HG02678 (cell line): Measurements from ENCODE around the gene CCL24.
"Not testable (repeated sequence)": the region's sequence is repeated elsewhere in the genome, so short reads cannot be mapped to it uniquely, and the experiment has no call there.

Source experiments
- ATAC-seq: cut with Tn5 transposase; IDR thresholded peaks from one replicate; pipeline ENCODE4 v1.9.1; 2021; ENCODE audit warnings: mild to moderate bottlenecking, moderate library complexity; ENCODE audit not compliant: unreplicated experiment

CCL24 gene

DNA sequence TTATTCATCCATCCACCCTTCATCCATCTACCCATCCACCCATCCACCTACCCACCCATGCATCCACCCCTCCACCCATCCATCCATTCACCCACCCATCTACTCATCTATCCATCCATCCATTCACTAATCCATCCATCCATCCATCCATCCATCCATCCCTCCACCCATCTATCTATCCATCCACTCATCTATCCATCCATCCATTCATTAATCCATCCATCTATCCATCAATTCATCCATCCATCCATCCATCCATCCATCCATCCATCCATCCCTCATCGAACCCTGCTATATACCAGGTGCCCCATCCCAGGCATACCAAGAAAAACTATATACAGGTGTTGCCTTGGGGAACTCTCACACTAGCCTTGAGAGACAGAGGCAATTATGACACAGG lies 7.1 kb upstream of the CCL24 start:
- no peak for ATAC-seq

DNA sequence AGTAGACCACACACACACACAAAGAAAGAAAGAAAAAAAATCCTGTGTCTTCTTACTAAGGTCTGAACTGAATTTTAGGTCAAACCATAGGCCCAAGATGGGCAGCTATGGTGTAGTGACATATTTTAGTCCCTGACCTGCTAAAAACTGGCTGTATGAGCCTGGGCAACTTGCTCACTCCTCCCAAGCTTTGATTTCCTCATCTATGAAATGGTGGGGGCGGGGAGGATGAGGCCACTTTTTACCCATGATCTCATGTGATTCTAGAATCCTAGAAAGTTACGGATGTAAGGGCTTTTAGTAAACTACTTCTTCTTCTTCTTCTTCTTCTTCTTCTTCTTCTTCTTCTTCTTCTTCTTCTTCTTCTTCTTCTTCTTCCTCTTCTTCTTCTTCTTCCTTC lies 6.1 kb upstream of the CCL24 start:
- ATAC-seq = no peak

DNA sequence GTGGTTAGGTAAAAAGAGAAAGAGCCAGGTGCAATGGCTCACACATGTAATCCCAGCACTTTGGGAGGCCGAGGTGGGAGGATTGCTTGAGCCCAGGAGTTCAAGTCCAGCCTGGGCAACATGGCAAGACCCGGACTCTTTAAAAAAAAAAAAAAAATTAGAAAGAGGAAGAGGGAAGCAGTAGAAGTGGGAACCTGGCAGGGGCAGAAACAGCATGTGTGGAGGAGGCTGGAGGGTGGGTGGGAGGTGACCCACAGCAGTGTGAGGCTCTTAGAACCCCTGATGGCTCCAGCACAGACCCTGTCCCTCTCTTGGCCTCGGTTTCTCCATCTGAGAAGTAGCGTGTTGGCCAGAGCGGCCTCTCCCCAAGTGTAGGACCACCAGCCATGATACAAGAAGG lies 4.9 kb upstream of the CCL24 start:
- ATAC-seq = no peak

DNA sequence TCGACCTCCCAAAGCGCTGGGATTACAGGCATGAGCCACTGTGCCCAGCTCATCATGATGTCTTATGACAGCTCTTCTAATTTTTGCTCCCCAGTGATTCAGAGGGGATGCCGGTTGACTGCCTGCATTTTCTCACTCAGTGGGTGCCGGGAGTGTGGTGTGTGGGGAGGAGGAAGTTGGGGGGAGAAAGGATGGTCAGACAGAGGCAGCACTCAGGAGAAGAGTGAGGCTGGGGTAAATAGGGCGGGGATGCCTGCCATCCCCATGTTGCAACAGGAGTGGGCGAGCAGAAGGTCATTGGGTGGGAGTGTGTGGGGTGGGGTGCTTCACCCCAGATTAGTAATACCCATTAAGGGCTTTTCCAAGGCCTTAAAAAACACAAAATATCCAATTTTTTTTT lies 3.5 kb upstream of the CCL24 start:
- ATAC-seq = no peak

DNA sequence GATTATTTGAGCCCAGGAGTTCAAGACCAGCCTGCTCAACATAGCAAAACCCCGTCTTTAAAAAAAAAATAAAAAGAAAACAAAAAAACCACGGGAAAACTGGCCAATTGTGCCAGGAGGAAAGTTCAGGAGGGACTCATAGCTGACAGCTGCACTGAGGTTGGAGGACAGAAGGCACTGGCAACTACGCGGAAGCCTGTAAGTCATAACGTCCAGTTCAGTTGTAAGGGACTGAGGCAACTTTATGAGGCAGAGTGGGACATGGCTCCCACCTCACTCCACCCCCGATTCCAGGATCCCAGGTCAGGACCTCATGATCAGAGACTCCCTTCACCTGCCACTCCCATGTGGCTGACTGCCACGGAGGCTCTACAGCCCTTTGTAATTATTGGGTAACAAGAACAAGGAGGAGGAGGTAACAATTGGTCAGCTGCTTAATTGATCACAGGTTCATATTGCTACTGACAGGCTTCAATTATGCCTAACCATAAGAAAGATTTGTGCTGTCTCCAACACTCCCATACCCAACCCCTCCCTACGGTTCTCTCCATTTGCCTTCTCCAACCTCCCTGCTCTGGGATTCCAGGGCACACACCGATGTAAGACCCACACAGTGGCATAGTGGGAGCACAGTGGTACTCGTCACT lies 1.9 kb upstream of the CCL24 start:
- ATAC-seq = no peak

DNA sequence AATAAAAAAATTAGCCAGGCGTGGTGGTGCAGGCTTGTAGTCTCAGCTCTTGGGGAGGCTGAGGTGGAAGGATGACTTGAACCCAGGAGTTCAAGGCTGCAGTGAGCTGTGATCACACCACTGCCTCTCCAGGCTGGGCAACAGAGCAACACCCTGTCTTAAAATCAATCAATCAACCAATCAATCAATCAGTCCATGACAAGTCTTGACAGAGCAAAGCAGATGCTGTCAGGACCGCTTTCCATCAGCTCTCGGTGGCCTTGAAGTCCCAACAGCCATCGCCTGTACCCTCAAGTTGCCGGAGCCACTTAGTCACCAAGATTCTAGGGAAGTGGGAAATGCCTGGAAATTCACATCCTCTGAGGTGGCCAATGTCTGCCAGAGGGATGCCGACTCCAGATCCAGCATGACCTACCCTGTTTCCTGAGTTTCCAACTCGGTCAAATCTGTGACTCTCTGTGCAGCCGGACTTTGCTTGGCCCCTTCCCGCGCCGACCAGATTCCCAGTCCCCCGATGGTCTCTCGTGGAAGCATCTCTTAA lies 871 bp upstream of the CCL24 start:
- no peak for ATAC-seq

DNA sequence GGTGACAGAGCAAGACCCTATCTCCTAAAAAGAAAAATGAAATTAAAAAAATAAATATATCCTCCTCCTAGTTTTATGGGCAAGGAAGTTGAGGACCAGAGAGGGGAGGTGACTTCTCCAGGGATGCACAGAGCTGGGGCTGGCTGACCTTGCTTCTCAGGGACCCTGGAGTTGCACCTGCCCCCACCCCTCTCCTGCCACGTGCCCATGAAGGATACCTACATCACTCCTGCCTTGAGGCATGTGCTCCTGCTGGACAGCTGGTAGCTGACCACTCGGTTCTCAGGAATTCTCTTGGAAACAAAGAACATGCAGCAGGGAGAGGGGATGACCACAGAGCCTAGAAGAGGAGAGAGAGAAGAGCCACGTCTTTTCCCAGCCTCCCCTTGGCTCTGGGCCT lies 522 bp downstream of the CCL24 start:
- ATAC-seq = no peak

DNA sequence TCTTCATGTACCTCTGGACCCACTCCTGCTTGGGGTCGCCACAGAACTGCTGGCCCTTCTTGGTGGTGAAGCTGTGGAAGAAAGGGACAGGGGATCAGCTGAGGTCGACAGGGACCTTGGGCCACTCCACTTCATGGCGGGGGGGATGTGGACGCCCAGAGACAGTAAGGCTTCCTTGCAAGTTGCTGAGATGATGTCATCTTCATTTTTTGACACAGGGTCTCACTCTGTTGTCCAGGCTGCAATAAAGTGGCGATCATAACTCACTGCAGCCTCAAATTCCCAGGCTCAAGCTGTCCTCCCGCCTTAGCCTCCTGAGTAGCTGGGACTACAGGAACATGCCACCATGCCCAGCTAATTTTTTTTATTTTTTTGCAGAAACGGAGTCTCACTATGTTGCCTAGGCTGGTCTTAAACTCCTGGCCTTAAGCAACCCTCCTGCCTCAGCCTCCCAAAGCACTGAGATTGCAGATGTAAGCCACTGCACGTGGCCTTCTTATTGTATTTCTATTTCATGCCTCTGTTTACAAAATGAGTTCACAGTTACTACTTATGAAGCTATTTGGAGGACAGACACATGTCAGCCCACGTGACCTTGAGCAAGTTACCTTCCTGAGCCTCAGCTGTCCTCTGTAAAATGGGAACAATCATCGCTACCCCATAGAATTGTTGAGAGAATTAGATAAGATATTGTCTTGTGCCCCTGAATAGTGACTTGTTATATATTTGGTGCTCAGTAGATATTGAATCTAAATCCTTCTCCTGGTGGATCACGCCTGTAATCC lies 1.5 kb downstream of the CCL24 start:
- no peak for ATAC-seq

DNA sequence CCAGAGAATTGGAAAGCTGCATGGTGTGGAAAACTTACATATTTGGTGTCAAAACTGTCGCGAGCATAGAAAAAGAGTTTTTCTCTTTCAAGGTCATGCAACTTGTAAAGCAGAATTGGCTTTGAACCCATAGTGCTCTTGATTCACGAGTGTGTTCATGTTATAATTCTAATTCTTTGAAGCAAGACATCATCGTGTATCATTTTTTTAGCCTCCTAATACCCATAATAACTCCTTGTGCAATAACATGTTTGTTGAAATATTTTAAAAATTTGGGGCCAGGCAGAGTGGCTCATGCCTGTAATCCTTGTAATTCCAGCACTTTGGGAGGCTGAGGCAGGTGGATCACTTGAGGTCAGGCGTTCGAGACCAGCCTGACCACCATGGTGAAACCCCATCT lies 4.2 kb downstream of the CCL24 start:
- ATAC-seq = no peak

DNA sequence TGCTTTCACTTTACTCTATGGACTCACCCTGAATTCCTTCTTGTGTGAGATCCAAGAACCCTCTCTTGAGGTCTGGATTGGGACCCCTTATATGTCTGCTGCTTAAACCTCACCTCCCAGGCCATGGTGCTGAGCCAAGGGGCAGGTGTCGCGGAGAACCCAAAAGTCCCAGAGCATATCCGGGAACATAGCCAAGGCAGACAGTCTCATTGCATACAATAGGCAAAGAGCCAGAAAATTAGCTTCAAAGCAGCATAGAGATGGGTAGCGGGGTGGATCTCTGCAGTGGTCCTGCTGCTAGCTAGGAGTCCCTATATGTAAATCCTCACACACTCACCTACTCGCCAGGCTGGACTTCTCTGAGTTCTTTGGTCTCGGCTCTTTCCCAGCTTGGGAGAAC lies 5.5 kb downstream of the CCL24 start:
- no peak for ATAC-seq

DNA sequence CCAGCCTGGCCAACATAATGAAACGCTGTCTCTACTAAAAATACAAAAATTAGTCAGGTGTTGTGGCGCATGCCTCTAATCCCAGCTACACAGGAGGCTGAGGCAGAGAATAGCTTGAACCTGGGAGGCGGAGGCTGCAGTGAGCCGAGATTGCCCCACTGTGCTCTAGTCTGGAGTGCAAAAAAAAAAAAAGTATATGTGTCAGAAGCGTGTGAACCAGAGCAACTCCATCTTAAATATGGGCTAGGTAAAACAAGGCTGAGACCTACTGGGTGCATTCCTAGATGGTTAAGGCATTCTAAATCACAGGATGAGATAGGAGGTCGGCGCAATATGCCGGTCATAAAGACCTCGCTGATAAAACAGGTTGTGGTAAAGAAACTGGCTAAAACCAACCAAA lies 6.2 kb downstream of the CCL24 start:
- ATAC-seq = no peak

DNA sequence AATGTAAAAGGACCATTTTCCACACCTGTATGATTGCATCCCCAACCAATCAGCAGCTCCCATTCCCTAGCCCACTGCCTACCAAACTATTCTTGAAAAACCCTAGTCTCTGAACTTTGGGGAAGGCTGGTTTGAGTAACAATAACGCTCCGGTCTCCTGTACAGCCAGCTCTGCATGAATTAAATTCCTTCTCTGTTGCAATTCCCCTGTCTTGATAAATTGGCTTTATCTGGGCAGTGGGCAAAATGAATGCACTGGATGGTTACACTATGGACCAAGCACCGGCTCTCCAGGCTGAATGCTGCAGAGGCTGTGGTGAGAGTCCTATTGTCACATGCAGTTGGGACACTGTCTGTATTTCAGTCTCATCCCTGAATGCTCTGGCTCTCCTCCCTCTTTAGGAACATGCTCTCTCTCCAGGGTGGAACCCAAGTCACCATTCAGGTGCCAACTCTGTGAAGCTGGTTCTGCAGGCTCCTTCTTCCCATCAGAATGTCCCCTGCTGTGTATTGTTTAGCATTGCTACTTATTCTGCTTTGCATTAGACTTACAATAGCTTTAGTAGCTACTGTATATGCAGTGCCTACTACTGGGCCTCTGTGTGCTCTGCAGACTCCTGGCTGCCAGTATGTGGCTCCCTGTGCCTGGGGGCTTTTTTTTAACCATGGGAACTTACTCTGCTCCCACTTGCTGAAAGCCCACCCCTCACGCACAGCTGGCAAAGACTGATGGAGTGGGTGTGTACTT lies 6.9 kb downstream of the CCL24 start:
- no peak for ATAC-seq

DNA sequence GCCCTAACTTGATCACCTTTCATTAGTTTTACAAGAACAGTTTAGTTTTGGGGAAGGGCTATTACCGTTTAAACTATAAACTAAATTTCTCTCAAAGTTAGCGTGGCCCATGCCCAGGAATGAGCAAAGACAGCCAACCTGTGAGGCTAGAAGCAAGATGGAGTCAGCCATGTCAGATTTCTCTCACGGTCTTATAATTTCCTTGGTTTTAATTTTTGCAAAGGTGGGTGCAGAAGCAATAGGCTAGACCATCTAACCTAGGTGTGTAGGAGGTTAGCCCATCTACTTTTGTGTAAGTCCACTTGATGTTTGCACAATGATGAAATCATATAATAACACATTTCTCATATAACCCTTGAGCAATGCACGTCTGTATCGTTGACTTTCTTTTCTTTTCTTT lies 8.9 kb downstream of the CCL24 start:
- no peak for ATAC-seq

DNA sequence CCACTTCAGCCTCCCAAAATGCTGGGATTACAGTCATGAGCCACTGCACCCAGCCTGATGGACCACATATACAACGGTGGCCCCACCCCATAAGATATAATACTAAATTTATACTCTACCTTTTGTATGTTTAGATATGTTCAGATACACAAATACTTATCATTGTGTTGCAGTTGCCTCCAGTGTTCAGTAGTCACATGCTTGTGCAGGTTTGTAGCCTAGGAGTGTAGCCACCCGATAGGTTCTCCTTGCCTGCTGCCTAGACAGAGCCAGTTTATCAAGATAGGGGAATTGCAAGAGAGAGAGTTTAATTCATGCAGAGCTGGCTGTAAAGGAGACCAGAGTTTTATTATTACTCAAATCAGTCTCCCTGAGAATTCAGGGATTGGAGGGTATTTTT lies 9.6 kb downstream of the CCL24 start:
- no peak for ATAC-seq

DNA sequence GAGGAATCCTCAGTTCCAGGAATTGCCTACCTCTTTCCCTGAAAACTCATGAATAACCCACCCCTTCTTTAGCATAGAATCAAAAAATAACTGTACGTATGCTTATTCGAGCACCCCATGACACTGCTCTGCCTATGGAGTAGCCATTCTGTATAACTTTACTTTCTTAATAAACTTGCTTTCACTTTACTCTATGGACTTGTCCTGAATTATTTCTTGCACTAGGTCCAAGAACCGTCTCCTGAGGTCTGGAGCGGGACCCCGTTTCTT lies 11.1 kb downstream of the CCL24 start:
- ATAC-seq = no peak

DNA sequence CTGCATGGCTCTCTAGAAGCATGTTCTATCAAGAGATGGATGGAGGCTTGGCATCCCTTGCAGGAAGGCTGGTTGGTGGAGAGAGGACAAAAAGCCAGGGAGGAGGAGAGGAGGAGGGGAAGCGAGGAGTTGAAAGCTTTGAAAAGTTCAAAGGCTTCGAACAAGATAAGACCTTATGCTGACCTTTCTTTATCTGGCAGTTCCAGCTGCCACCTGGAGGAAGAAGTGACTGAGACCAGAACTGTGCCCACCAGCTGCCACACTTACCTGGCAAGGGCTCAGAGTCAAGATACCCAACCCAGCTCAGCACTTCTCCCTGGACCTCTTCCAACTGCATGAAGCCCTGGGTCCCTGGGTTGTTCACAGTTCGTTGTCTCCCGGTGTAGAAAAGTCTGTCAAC lies 14.8 kb downstream of the CCL24 start:
- ATAC-seq = no peak

DNA sequence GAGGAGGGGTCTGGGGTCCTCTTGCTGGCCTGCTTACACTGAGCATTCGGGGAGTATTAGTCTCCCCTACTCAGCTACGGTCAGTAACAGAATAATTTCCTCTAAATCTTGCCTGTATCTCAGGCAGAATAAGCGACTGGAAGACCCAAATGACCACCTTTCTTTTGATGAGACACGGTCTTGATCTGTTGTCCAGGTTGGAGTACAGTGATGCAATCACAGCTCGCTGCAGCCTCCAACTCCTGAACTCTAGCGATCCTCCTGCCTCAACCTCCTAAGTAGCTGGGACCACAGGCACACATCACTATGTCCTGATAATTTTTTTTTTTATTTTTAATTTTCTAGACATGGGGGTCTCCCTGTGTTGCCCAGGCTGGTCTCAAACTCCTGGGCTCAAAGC lies 17.2 kb downstream of the CCL24 start:
- ATAC-seq = no peak

DNA sequence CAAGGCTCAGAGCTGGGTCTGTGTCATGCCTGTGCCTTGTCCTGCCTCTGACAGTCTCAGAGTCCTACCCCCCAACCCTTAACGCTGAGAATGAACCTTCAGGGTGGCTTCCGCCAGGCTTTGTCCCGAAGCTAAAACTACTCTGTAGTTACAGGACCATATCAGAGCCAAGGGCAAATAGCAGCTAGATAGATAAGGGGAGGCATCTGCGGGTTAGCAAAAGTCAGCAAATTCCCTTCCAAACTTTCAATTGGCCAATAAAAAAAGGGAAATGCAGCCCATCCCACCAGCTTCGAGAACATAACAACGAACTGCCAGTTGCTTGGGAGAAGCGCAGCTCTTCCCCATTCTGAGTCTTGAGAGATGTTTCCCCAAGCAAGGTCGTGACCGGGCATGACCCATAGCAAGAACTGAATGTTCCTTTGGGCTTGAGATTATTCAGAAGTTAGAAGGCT lies 17.7 kb downstream of the CCL24 start:
- ATAC-seq = no peak

DNA sequence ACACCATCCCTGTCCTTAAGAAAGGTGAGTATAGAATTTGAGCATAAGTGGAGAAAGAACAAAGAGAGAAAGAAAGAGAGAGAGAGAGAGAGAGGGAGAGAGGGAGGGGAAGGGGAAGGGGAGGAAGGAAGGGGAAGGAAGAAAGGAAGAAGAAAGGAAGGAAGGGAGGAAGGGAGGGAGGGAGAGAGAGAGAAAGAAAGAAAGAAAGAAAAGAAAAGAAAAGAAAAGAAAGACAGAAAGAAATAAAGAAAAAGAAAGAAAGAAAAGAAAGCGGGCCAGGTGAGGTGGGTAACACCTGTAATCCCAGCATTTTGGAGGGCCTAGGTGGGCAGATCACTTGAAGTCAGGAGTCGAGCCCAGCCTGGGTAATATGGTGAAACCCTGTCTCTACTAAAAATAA lies 19.9 kb downstream of the CCL24 start:
- no peak for ATAC-seq

DNA sequence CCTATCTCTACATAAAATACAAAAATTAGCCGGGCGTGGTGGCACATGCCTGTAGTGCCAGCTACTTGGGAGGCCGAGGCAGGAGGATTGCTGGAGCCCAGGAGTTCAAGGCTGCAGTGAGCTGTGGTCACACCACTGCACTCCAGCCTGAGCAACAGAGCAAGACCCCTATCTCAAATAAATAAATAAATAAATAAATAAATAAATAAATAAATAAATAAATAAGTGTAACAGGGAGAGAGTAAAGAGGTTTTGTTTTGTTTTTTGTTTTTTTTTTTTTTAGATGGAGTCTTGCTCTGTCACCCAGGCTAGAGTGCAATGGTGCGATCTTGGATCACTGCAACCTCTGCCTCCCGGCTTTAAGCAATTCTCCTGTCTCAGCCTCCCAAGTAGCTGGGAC lies 21.0 kb downstream of the CCL24 start:
- not testable (repeated sequence) for ATAC-seq

DNA sequence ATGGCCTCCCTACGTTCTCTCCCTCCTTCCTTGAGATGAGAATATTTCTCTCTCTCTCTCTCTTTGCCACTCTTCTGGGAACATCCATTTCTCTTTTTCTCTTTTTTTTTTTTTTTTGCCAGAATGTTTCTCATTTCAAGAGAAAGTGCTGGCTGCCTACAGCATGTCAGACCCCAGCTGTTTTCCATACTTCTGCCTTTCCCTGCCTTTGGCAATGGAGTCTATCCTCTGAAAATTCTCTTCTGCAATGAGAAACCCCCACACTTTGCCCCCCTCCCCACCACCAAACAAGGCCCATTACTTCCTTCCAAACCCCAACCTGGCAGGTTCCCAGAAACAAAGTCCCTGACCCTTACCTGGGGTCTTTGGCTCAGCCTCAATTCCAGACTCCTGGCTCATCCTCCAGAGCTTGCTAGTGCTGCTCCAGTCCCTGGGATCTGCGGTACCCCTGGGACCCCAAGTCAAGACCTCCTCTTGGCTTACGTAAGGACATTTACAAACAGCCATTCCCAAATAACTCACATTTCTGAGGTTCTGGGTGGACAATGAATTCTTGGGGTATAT lies 24.2 kb downstream of the CCL24 start:
- ATAC-seq = no peak
